HepG2 (cell line): ENCODE data around the gene TTC31. TPM values are rescaled to one million over a fixed set of nuclear protein-coding genes. Genes with fewer than 3 reads are reported as not detected.

Experiments used
- CERS6 ChIP-seq: sonication (generic); formaldehyde crosslinking; IDR thresholded peaks from 2 replicates; pipeline ENCODE4 v1.5.0; 2020; ENCODE audit warnings: missing genetic modification reagents
- PHF20 ChIP-seq: sonication (generic); formaldehyde crosslinking; IDR thresholded peaks from 2 replicates; pipeline ENCODE4 v1.5.0; 2020; ENCODE audit warnings: mild to moderate bottlenecking, missing genetic modification reagents
- REPIN1 ChIP-seq: sonication (generic); formaldehyde crosslinking; IDR thresholded peaks from 2 replicates; pipeline ENCODE4 v1.8.0; 2022; ENCODE audit warnings: missing genetic modification reagents, low read depth, mild to moderate bottlenecking, borderline replicate concordance
- THAP8 ChIP-seq: sonication (generic); formaldehyde crosslinking; IDR thresholded peaks from 2 replicates; pipeline ENCODE4 v1.5.1; 2020; ENCODE audit warnings: missing genetic modification reagents, mild to moderate bottlenecking, borderline replicate concordance
- ZBTB1 ChIP-seq: sonication (generic); formaldehyde crosslinking; IDR thresholded peaks from 2 replicates; pipeline ENCODE4 v1.4.0; 2020; ENCODE audit warnings: missing genetic modification reagents, borderline replicate concordance
- ZC3H13 ChIP-seq: sonication (generic); formaldehyde crosslinking; IDR thresholded peaks from 2 replicates; pipeline ENCODE4 v1.8.1; 2023; ENCODE audit warnings: mild to moderate bottlenecking, missing genetic modification reagents, moderate library complexity
- ZNF30 ChIP-seq: sonication (generic); formaldehyde crosslinking; IDR thresholded peaks from 2 replicates; pipeline ENCODE4 v1.5.0; 2020; ENCODE audit warnings: mild to moderate bottlenecking, missing genetic modification reagents
- ZNF33A ChIP-seq: sonication (generic); formaldehyde crosslinking; IDR thresholded peaks from 2 replicates; pipeline ENCODE4 v1.5.1; 2020; ENCODE audit warnings: missing genetic modification reagents, mild to moderate bottlenecking, moderate library complexity, borderline replicate concordance
- ZNF367 ChIP-seq: sonication (generic); formaldehyde crosslinking; IDR thresholded peaks from 2 replicates; pipeline ENCODE4 v1.4.0; 2020; ENCODE audit warnings: missing genetic modification reagents, borderline replicate concordance
- ZNF468 ChIP-seq: sonication (generic); formaldehyde crosslinking; IDR thresholded peaks from 2 replicates; pipeline ENCODE4 v1.8.0; 2022; ENCODE audit warnings: mild to moderate bottlenecking, moderate library complexity, missing genetic modification reagents
- polyA plus RNA-seq, 8 experiments: library from polyadenylated mRNA; depleted of rRNA in 3 of 8; stranded (reverse) in 7 of 8; unstranded in 1 of 8; fragments of >200 nt; fragmentation: Illumina TruSeq in 4 of 8; extraction: Trizol in 4 of 8; gene quantifications; 2 replicates each; pipeline versions ENCODE4 v1.2.1 to v1.2.3, GENCODE V29; 2011 to 2016; ENCODE audit warnings: low read depth in 4 of 8, missing spikeins in 1 of 8, mixed read lengths in 1 of 8; ENCODE audit not compliant: insufficient read depth in 1 of 8
- total RNA-seq, 5 experiments: library from RNA; depleted of rRNA; stranded (reverse); fragments of >200 nt; fragmentation: Illumina TruSeq; extraction: Trizol; gene quantifications; 2 replicates each; pipeline ENCODE4 v1.2.3, GENCODE V29; 2016; ENCODE audit warnings: low read depth in 1 of 5

Gene TTC31
- total and polyA plus RNA-seq, 2 of the 13 experiments (the other 11 are each of a cell fraction or from before 2014, with no cell fraction given), result 28.3 to 39.5 TPM

GRCh38 chr2:74441170-74441689, 41.7 kb upstream of the TTC31 start (continued):
- TF ChIP-seq ZNF33A (CRISPR knock-in tag), result 0 out of 2 replicates have a peak, but pooled peaks have one; percentile 12
- peak; percentile 2 for TF ChIP-seq PHF20 (CRISPR knock-in tag)
- 0 out of 2 replicates have a peak, but pooled peaks have one; percentile 13 for TF ChIP-seq ZNF468 (CRISPR knock-in tag)
- no peak for TF ChIP-seq ZC3H13 (CRISPR knock-in tag)
- no peak for TF ChIP-seq CERS6 (CRISPR knock-in tag)
- TF ChIP-seq THAP8, result no peak
- TF ChIP-seq ZNF30 (CRISPR knock-in tag), result no peak; the same call in 1 of the 2 replicates
- TF ChIP-seq ZNF367, result no peak
- no peak; the same call in 1 of the 2 replicates for TF ChIP-seq REPIN1 (CRISPR knock-in tag)
- TF ChIP-seq ZBTB1 (CRISPR knock-in tag), result 0 out of 2 replicates have a peak, but pooled peaks have one; percentile 43
